H1 (cell line): ENCODE measurements around the gene BORCS6. TPM values are rescaled to one million over a fixed set of nuclear protein-coding genes. Genes with fewer than 3 reads are reported as not detected.

ENCODE experiments used
- CTCF ChIA-PET: fragments of 300-600 bp; sonication (Branson Sonifier 250); formaldehyde crosslinking; loops from one replicate; lab custom pipeline; 2021; ENCODE audit not compliant: partially characterized antibody; lab: Charles Lee
- POLR2A ChIA-PET: fragments of 300-600 bp; sonication (Branson Sonifier 250); formaldehyde crosslinking; loops from one replicate; lab custom pipeline; 2021; ENCODE audit warnings: inconsistent platforms; ENCODE audit not compliant: partially characterized antibody; lab: Charles Lee
- DNase-seq, 2 experiments: peaks; one replicate each; pipeline versions ENCODE4 v3.0.0 to v3.0.0-alpha.2; 2010 to 2022; ENCODE audit warnings: low spot score in 2 of 2, low read depth in 1 of 2, mixed read lengths in 1 of 2
- FAIRE-seq: peaks from 2 replicates; lab custom pipeline; 2011; peaks lifted over from hg19 to GRCh38; lab: Jason Lieb, UNC
- H2AFZ ChIP-seq: 2 replicates; pipeline ENCODE4 v1.8.1; 2012; ENCODE audit warnings: low read length, inconsistent platforms
- H2AK5ac ChIP-seq: 2 replicates; pipeline ENCODE4 v1.6.1; 2013; ENCODE audit warnings: low read depth, low read length
- H2BK120ac ChIP-seq: replicated peaks from 2 replicates; pipeline ENCODE3; 2013; ENCODE audit warnings: low read depth, low read length, inconsistent platforms
- H2BK12ac ChIP-seq: 2 replicates; pipeline ENCODE4 v1.6.1; 2013; ENCODE audit warnings: low read depth, low read length
- H2BK15ac ChIP-seq: 2 replicates; pipeline ENCODE4 v1.6.1; 2013; ENCODE audit warnings: low read length
- H2BK20ac ChIP-seq: 2 replicates; pipeline ENCODE4 v1.6.1; 2013; ENCODE audit warnings: low read length
- H2BK5ac ChIP-seq: 2 replicates; pipeline ENCODE4 v1.6.1; 2013; ENCODE audit warnings: low read depth, low read length
- H3K14ac ChIP-seq: 2 replicates; pipeline ENCODE4 v1.6.1; 2013; ENCODE audit warnings: inconsistent platforms; ENCODE audit not compliant: insufficient read length
- H3K18ac ChIP-seq: 2 replicates; pipeline ENCODE4 v1.6.1; 2013; ENCODE audit warnings: low read length; ENCODE audit errors: extremely low read depth
- H3K23ac ChIP-seq: 2 replicates; pipeline ENCODE4 v1.6.1; 2013; ENCODE audit warnings: inconsistent platforms; ENCODE audit not compliant: insufficient read length
- H3K23me2 ChIP-seq: 2 replicates; pipeline ENCODE4 v1.6.1; 2013; ENCODE audit warnings: low read depth, low read length
- H3K27ac ChIP-seq: 2 replicates; pipeline ENCODE4 v1.6.1; 2011; ENCODE audit warnings: low read depth, low read length, inconsistent platforms
- H3K27me3 ChIP-seq, 4 experiments: replicated peaks in 1 of 4; 1 replicate in 1 of 4; 2 replicates in 3 of 4; pipeline versions ENCODE4 v1.6.1 to v1.8.1; 2011 to 2013; ENCODE audit warnings: low read length in 3 of 4, mild to moderate bottlenecking in 3 of 4, inconsistent platforms in 2 of 4, mixed read lengths in 2 of 4, moderate library complexity in 1 of 4; ENCODE audit not compliant: control insufficient read depth in 3 of 4, insufficient read depth in 3 of 4; ENCODE audit errors: extremely low read depth in 1 of 4
- H3K36me3 ChIP-seq, 4 experiments: 2 replicates each; pipeline versions ENCODE4 v1.6.1 to v1.8.1; 2011 to 2013; ENCODE audit warnings: mild to moderate bottlenecking in 4 of 4, low read length in 3 of 4, moderate library complexity in 2 of 4, control low read depth in 1 of 4, inconsistent platforms in 1 of 4; ENCODE audit not compliant: insufficient read depth in 4 of 4, control insufficient read depth in 2 of 4
- H3K4ac ChIP-seq: replicated peaks from 2 replicates; pipeline ENCODE3; 2013; ENCODE audit warnings: low read length, low read depth, mixed read lengths, inconsistent platforms; ENCODE audit not compliant: insufficient read length
- H3K4me1 ChIP-seq, 4 experiments: replicated peaks in 1 of 4; 1 replicate in 1 of 4; 2 replicates in 3 of 4; pipeline versions ENCODE4 v1.6.1 to v1.8.1; 2011 to 2013; ENCODE audit warnings: low read length in 3 of 4, inconsistent platforms in 2 of 4, mixed read lengths in 1 of 4; ENCODE audit not compliant: insufficient read depth in 4 of 4, control insufficient read depth in 3 of 4
- H3K4me2 ChIP-seq, 2 experiments: 2 replicates each; pipeline versions ENCODE4 v1.6.1 to v1.8.1; 2011 to 2013; ENCODE audit warnings: low read depth in 2 of 2, low read length in 2 of 2, control low read depth in 1 of 2, inconsistent platforms in 1 of 2, mild to moderate bottlenecking in 1 of 2; ENCODE audit not compliant: insufficient read depth in 1 of 2
- H3K4me3 ChIP-seq, 4 experiments: fragments of 200-600, 300-600 bp in 1 of 4; sonication (generic), shearing (Covaris generic), sonication (Bioruptor Twin) in 1 of 4; 2 replicates each; pipeline versions ENCODE4 v1.5.1 to v1.8.1; 2011 to 2016; ENCODE audit warnings: low read length in 4 of 4, low read depth in 3 of 4, control low read depth in 2 of 4, inconsistent platforms in 2 of 4, mild to moderate bottlenecking in 2 of 4, mixed read lengths in 1 of 4, moderate library complexity in 1 of 4; ENCODE audit not compliant: insufficient read depth in 2 of 4; ENCODE audit errors: extremely low read depth in 1 of 4
- H3K56ac ChIP-seq: replicated peaks from 2 replicates; pipeline ENCODE3; 2013; ENCODE audit warnings: low read depth, mild to moderate bottlenecking, mixed read lengths, low read length, inconsistent platforms; ENCODE audit not compliant: insufficient read length
- H3K79me1 ChIP-seq: 2 replicates; pipeline ENCODE4 v1.6.1; 2013; ENCODE audit warnings: low read depth, low read length, control low read depth
- H3K79me2 ChIP-seq, 2 experiments: 2 replicates each; pipeline versions ENCODE4 v1.6.1 to v1.8.1; 2012 to 2013; ENCODE audit warnings: low read length in 2 of 2, mild to moderate bottlenecking in 2 of 2, inconsistent platforms in 1 of 2; ENCODE audit not compliant: insufficient read depth in 2 of 2, control insufficient read depth in 1 of 2
- H3K9ac ChIP-seq, 4 experiments: replicated peaks in 1 of 4; 1 replicate in 1 of 4; 2 replicates in 3 of 4; pipeline versions ENCODE4 v1.6.1 to v1.8.1; 2011 to 2013; ENCODE audit warnings: low read depth in 3 of 4, low read length in 3 of 4, control low read depth in 2 of 4, mild to moderate bottlenecking in 2 of 4, moderate library complexity in 2 of 4, inconsistent platforms in 1 of 4; ENCODE audit errors: extremely low read depth in 1 of 4
- H3K9me3 ChIP-seq, 2 experiments: 2 replicates each; pipeline versions ENCODE4 v1.6.1 to v1.8.1; 2012 to 2013; ENCODE audit warnings: mild to moderate bottlenecking in 2 of 2, moderate library complexity in 2 of 2, control low read depth in 1 of 2, inconsistent platforms in 1 of 2, low read depth in 1 of 2, low read length in 1 of 2, mixed read lengths in 1 of 2; ENCODE audit not compliant: insufficient read depth in 2 of 2
- H4K20me1 ChIP-seq, 2 experiments: replicated peaks in 1 of 2; 2 replicates each; pipeline versions ENCODE3 to v1.8.1; 2011 to 2013; ENCODE audit warnings: inconsistent platforms in 2 of 2, low read length in 2 of 2, mild to moderate bottlenecking in 1 of 2; ENCODE audit not compliant: insufficient read depth in 2 of 2, control insufficient read depth in 1 of 2
- H4K5ac ChIP-seq: 2 replicates; pipeline ENCODE4 v1.6.1; 2013; ENCODE audit warnings: low read length, low read depth, mixed read lengths, inconsistent platforms; ENCODE audit not compliant: insufficient read length
- H4K8ac ChIP-seq: 2 replicates; pipeline ENCODE4 v1.8.0; 2013; ENCODE audit warnings: mild to moderate bottlenecking, moderate library complexity, low read length, inconsistent platforms; ENCODE audit not compliant: insufficient read depth; ENCODE audit errors: extremely low read depth
- H4K91ac ChIP-seq: replicated peaks from 2 replicates; pipeline ENCODE3; 2013; ENCODE audit warnings: low read length, mixed read lengths, inconsistent platforms; ENCODE audit not compliant: insufficient read length
- ASH2L ChIP-seq: fragments of 200-600, 300-600 bp; sonication (generic); IDR thresholded peaks from one replicate; pipeline ENCODE4 v1.7.1; 2017; ENCODE audit warnings: low read length
- EP300 ChIP-seq, 2 experiments: IDR thresholded peaks; 1 replicate in 1 of 2; 2 replicates in 1 of 2; pipeline ENCODE4 v1.6.1; 2011 to 2012; ENCODE audit warnings: low read depth in 2 of 2, low read length in 2 of 2, mild to moderate bottlenecking in 2 of 2, borderline replicate concordance in 1 of 2, inconsistent platforms in 1 of 2, moderate library complexity in 1 of 2
- HDAC2 ChIP-seq, 2 experiments: fragments of 300-600 bp in 1 of 2; sonication (generic) in 1 of 2; IDR thresholded peaks; 2 replicates each; pipeline ENCODE4 v1.6.1; 2011 to 2012; ENCODE audit warnings: low read depth in 2 of 2, low read length in 2 of 2, mild to moderate bottlenecking in 2 of 2, moderate library complexity in 2 of 2, borderline replicate concordance in 1 of 2, inconsistent platforms in 1 of 2
- NANOG ChIP-seq: IDR thresholded peaks from 2 replicates; pipeline ENCODE4 v1.6.1; 2011; ENCODE audit warnings: low read length, low read depth, mild to moderate bottlenecking, inconsistent platforms; ENCODE audit not compliant: insufficient read depth, poor library complexity, severe bottlenecking
- RBBP5 ChIP-seq: IDR thresholded peaks from 2 replicates; pipeline ENCODE4 v1.7.1; 2012; ENCODE audit warnings: low read depth, mild to moderate bottlenecking, inconsistent platforms, low read length, moderate library complexity, borderline replicate concordance
- WGBS, 2 experiments: shearing (Covaris generic) in 1 of 2; methylation state at CpG; one replicate each; pipeline versions ENCODE4 v1.1.6 to v1.1.7; 2013 to 2015; ENCODE audit warnings: low lambda C conversion rate in 2 of 2, mixed read lengths in 2 of 2, inconsistent platforms in 1 of 2, low coverage in 1 of 2, missing lambda C conversion rate in 1 of 2; ENCODE audit not compliant: insufficient replicate concordance in 2 of 2, insufficient coverage in 1 of 2, insufficient read length in 1 of 2; ENCODE audit errors: extremely low coverage in 1 of 2, missing lambda C conversion rate in 1 of 2; 5-methylcytosine and 5-hydroxymethylcytosine counted together
- polyA plus RNA-seq, 7 experiments: library from polyadenylated mRNA; depleted of rRNA in 3 of 7; stranded (reverse) in 5 of 7; unstranded in 2 of 7; fragments of >200 nt in 5 of 7; fragments of 200-250 nt in 2 of 7; gene quantifications; 1 replicate in 5 of 7; 2 replicates in 1 of 7; 4 replicates in 1 of 7; pipeline versions ENCODE4 v1.2.1 to v1.2.3, GENCODE V29; 2011 to 2013; ENCODE audit warnings: missing spikeins in 2 of 7, mixed read lengths in 2 of 7
- total RNA-seq: library from RNA; stranded (reverse); fragmentation: NEBNext Ultra II Directional; extraction: Animal tissue kit (Norgen Biotek cat#: 25700); gene quantifications from 2 replicates; pipeline ENCODE4 v1.2.1, GENCODE V29; 2021
- TF ChIP-seq, protein P1 (sequence below): IDR thresholded peaks from 2 replicates; pipeline ENCODE4 v1.6.1; 2012; ENCODE audit warnings: inconsistent platforms
- TF ChIP-seq, protein P2 (sequence below): IDR thresholded peaks from 2 replicates; pipeline ENCODE4 v1.6.1; 2011; ENCODE audit warnings: low read length, improper control_type of control experiment

The BORCS6 gene
- total and polyA plus RNA-seq, 2 of the 8 experiments (the other 6 are each of a cell fraction or from before 2014, with no cell fraction given): 3.3 to 3.6 TPM

- no peak for TF ChIP-seq NANOG
- no peak for TF ChIP-seq HDAC2 (IDR thresholded peaks at IDR 0.05; ENCODE audit: borderline replicate concordance in 1 of 2, low read depth in 2 of 2, low read length in 2 of 2)
- TF ChIP-seq ASH2L: no peak
- TF ChIP-seq RBBP5: no peak
- TF ChIP-seq, protein P1, sequence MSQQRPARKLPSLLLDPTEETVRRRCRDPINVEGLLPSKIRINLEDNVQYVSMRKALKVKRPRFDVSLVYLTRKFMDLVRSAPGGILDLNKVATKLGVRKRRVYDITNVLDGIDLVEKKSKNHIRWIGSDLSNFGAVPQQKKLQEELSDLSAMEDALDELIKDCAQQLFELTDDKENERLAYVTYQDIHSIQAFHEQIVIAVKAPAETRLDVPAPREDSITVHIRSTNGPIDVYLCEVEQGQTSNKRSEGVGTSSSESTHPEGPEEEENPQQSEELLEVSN: no peak
- TF ChIP-seq, protein P2, sequence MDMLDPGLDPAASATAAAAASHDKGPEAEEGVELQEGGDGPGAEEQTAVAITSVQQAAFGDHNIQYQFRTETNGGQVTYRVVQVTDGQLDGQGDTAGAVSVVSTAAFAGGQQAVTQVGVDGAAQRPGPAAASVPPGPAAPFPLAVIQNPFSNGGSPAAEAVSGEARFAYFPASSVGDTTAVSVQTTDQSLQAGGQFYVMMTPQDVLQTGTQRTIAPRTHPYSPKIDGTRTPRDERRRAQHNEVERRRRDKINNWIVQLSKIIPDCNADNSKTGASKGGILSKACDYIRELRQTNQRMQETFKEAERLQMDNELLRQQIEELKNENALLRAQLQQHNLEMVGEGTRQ: no peak
- no peak for TF ChIP-seq EP300 (IDR thresholded peaks at IDR 0.05; ENCODE audit: borderline replicate concordance in 1 of 2, low read depth in 2 of 2, low read length in 2 of 2)
- H4K20me1 ChIP-seq: peaks cover 8 to 9% of the 10 kb centered on the region in 2 experiments
- CTCF ChIA-PET: interaction anchor here (0.7 to 10.3 kb wide), 5 partner anchors 10 to 40 kb away, joined by 3 to 133 read pairs (median 4); partner anchors contain the start of gene ALOXE3
- H3K27ac ChIP-seq: no peak overlapping the region
- H2BK20ac ChIP-seq: no peak overlapping the region
- no peak overlapping the region for H3K23ac ChIP-seq
- H3K79me1 ChIP-seq: peaks cover 8% of the 10 kb centered on the region
- H3K4me3 ChIP-seq: no peak overlapping the region
- no peak overlapping the region for H2BK15ac ChIP-seq
- H3K4me2 ChIP-seq: no peak overlapping the region; a peak in 1 of 4 replicates
- peaks cover 0 to 10% (median 5%) of the 10 kb centered on the region in 4 experiments; a peak in 6 of 8 replicates for H3K36me3 ChIP-seq
- WGBS, 2 experiments: 63% methylated on average over 2 of the region's 4 CpGs; no CpG with 5 or more reads in 1 of the 2 experiments
- FAIRE-seq: no peak
- POLR2A ChIA-PET: interaction anchor here (1.2 to 15.7 kb wide), 6 partner anchors 9 to 40 kb away, joined by 3 to 289 read pairs (median 4); partner anchors contain the start of gene TMEM107
- no peak overlapping the region for H3K9ac ChIP-seq
- no peak overlapping the region for H2BK12ac ChIP-seq
- H3K23me2 ChIP-seq: peaks cover 24% of the 10 kb centered on the region
- no peak overlapping the region for H2AK5ac ChIP-seq
- no peak overlapping the region for H2BK120ac ChIP-seq
- no peak for DNase-seq
- H2AFZ ChIP-seq: no peak overlapping the region
- H4K5ac ChIP-seq: no peak overlapping the region
- H2BK5ac ChIP-seq: no peak overlapping the region
- peaks cover 10 to 35% (median 25%) of the 10 kb centered on the region in 4 experiments for H3K4me1 ChIP-seq
- no peak overlapping the region for H4K8ac ChIP-seq
- peaks cover 0 to 15% of the 10 kb centered on the region in 2 experiments; a peak in 2 of 4 replicates for H3K79me2 ChIP-seq
- no peak overlapping the region for H3K14ac ChIP-seq
- H4K91ac ChIP-seq: no peak overlapping the region
- no peaks in the 10 kb centered on the region for H3K9me3 ChIP-seq
- no peak overlapping the region for H3K18ac ChIP-seq
- no peaks in the 10 kb centered on the region for H3K27me3 ChIP-seq
- H3K4ac ChIP-seq: no peak overlapping the region
- H3K56ac ChIP-seq: no peak overlapping the region
These were observed 29.8 kb downstream of the BORCS6 start for GRCh38 chr17:8160224-8160577.
